Measurements from ENCODE around the gene SLC25A41. TPM values are rescaled to one million over a fixed set of nuclear protein-coding genes. Genes with fewer than 3 reads are reported as not detected.

SLC25A41 gene
- total and polyA plus RNA-seq, 9 of the 15 experiments (the other 6 are each of a cell fraction or from before 2014, with no cell fraction given) = 0.08 to 4.2 (median 1.6) TPM

- TF ChIP-seq TRIM28 (IDR thresholded peaks at IDR 0.05) = no peak
- no peak for TF ChIP-seq MYNN (IDR thresholded peaks at IDR 0.05)
- no peak for TF ChIP-seq MYNN (CRISPR knock-in tag; IDR thresholded peaks at IDR 0.05)
- TF ChIP-seq HMGXB4 (CRISPR knock-in tag; IDR thresholded peaks at IDR 0.05) = no peak
- TF ChIP-seq CCNT2 (IDR thresholded peaks at IDR 0.05; ENCODE audit: borderline replicate concordance, extremely low read depth, insufficient read length, low read depth, low read length) = no peak
- no peak for TF ChIP-seq ZNF347 (CRISPR knock-in tag; IDR thresholded peaks at IDR 0.05; ENCODE audit: low read depth)
- TF ChIP-seq ZBTB9 (CRISPR knock-in tag; IDR thresholded peaks at IDR 0.05) = 0 out of 2 replicates have a peak, but pooled peaks have one; percentile 16
- no peak for TF ChIP-seq ZNF764 (CRISPR knock-in tag; IDR thresholded peaks at IDR 0.05; ENCODE audit: low read depth)
- TF ChIP-seq PHF21A (IDR thresholded peaks at IDR 0.05; ENCODE audit: borderline replicate concordance, low read depth) = no peak
- no peak for TF ChIP-seq LARP7 (IDR thresholded peaks at IDR 0.05)
- no peak for TF ChIP-seq RFX1 (IDR thresholded peaks at IDR 0.05)
- no peak for TF ChIP-seq POLR2AphosphoS2 (IDR thresholded peaks at IDR 0.05; ENCODE audit: low read length)
- TF ChIP-seq ZNF212 (CRISPR knock-in tag; IDR thresholded peaks at IDR 0.05) = no peak
- no peak for TF ChIP-seq TCF15 (CRISPR knock-in tag; IDR thresholded peaks at IDR 0.05)
- no peak for TF ChIP-seq TAF7 (tag; IDR thresholded peaks at IDR 0.05)
- no peak for TF ChIP-seq CCAR2 (IDR thresholded peaks at IDR 0.05; ENCODE audit: low read depth, low read length)
- no peak for TF ChIP-seq CHD2 (IDR thresholded peaks at IDR 0.05; ENCODE audit: low read depth, low read length)
- no peak for TF ChIP-seq HMBOX1 (IDR thresholded peaks at IDR 0.05)
- TF ChIP-seq CREM (IDR thresholded peaks at IDR 0.05; ENCODE audit: low read depth) = peak; percentile 28; the same call in 1 of the 2 replicates
- TF ChIP-seq ZNF830 (CRISPR knock-in tag; IDR thresholded peaks at IDR 0.05) = no peak
- TF ChIP-seq NR1H2 (CRISPR knock-in tag; IDR thresholded peaks at IDR 0.05) = no peak
- TF ChIP-seq VEZF1 (CRISPR knock-in tag; IDR thresholded peaks at IDR 0.05) = peak; percentile 86
- TF ChIP-seq RB1 (IDR thresholded peaks at IDR 0.05; ENCODE audit: low read depth) = peak; percentile 56; the same call in 1 of the 2 replicates
- no peak for TF ChIP-seq NR4A1 (CRISPR knock-in tag; IDR thresholded peaks at IDR 0.05)
- TF ChIP-seq NR4A1 (tag; IDR thresholded peaks at IDR 0.05) = no peak
Observed at GRCh38 chr19:6481541-6482342, 48.2 kb upstream of the SLC25A41 start, which contains the start of gene DENND1C (continued).
